Neural crest cell (in vitro differentiated cells): ENCODE results near the gene FAM174C. TPM values are rescaled to one million over a fixed set of nuclear protein-coding genes. Genes with fewer than 3 reads are reported as not detected.

ENCODE experiments used
- DNase-seq: peaks from one replicate; pipeline ENCODE4 v3.0.0; 2021; ENCODE audit warnings: low read depth, mixed read lengths, low spot score
- H3K27ac Mint-ChIP-seq: one replicate; pipeline ENCODE4 v1.8.0; 2021; ENCODE audit warnings: mild to moderate bottlenecking, mixed read lengths; ENCODE audit not compliant: unreplicated experiment
- H3K27me3 Mint-ChIP-seq: 2 replicates; pipeline ENCODE4 v1.8.0; 2021; ENCODE audit warnings: low read depth, mild to moderate bottlenecking, mixed read lengths
- H3K36me3 Mint-ChIP-seq: 2 replicates; pipeline ENCODE4 v1.8.0; 2021; ENCODE audit warnings: low read depth, mild to moderate bottlenecking, mixed read lengths
- H3K4me1 Mint-ChIP-seq: 2 replicates; pipeline ENCODE4 v1.8.0; 2021; ENCODE audit warnings: mixed read lengths
- H3K4me3 Mint-ChIP-seq: one replicate; pipeline ENCODE4 v1.8.0; 2021; ENCODE audit warnings: mild to moderate bottlenecking, mixed read lengths
- H3K9me3 Mint-ChIP-seq: 2 replicates; pipeline ENCODE4 v1.8.0; 2021; ENCODE audit warnings: mixed read lengths
- total RNA-seq: library from RNA; stranded (reverse); gene quantifications from 2 replicates; pipeline ENCODE4 v1.2.1, GENCODE V29; 2021
- TF ChIP-seq, protein P1 (sequence below): fragments of 200-600 bp; sonication (generic); conservative IDR thresholded peaks from 2 replicates; pipeline ENCODE4 v1.5.0; 2021; ENCODE audit warnings: antibody characterized with exemption, mild to moderate bottlenecking

FAM174C gene
- total RNA-seq, 1 donor from 2014 or later: 36.6 TPM

DNA sequence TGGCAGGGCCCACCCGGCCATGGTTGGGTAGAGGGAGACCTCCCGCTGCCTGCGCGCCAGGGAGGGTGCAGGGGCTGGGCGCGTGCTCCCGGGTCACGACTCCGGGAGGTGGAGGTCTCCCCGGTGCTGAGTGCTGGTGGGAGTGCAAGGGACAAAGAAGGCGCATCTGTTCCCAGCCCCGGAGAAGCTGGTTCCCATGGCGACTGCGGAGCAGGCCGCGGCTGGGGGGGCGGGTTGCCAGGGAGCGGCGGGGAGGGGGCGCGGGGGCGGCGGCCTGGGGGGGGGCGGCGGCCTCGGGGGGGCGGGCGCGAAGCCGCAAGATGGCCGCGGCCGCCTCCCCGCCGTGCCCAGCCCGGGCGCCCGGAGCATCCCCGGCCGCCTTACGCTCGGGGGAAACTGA, 38.8 kb upstream of the FAM174C start:
- H3K27me3 Mint-ChIP-seq: no peaks in the 10 kb centered on the region
- no peak for DNase-seq

DNA sequence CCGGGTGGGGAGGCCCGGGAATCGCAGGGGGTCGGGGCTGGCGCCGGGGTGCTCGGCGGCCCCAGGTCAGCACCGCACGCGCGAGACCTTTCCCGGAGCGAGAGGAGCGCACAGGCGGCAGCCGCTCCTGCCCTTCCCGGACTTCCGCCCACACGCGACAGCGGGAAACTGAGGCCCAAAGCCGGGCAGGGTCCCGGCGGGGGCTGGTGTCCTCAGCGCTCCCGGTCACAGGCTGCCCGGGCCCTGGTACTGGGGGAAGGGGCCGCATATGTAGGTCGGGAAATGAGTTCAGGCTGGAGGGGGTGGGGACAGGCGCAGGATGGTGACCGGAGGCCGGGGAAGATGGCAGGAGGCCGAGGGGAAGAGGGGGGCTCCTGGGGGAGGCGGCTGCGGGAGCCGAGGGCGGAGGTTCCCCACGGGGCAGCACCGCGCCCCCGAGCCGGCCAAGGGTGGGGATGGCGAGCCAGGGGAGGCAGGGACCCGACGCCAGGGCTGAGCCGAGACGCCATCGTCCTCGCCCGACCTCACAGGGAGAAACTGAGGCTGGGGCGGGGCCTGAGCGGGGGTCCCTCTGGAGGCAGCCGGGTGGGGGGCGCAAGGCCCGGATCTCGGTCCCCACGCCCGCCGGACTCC, 38.2 kb upstream of the FAM174C start:
- Mint-ChIP-seq H3K36me3 (no peaks in the 10 kb centered on the region), H3K4me3 (peak overlapping the region; percentile 61), H3K27me3 (no peaks in the 10 kb centered on the region), H3K9me3 (no peaks in the 10 kb centered on the region), H3K27ac (no peak overlapping the region), H3K4me1 (peaks cover 20% of the 10 kb centered on the region)
- TF ChIP-seq, protein P1, sequence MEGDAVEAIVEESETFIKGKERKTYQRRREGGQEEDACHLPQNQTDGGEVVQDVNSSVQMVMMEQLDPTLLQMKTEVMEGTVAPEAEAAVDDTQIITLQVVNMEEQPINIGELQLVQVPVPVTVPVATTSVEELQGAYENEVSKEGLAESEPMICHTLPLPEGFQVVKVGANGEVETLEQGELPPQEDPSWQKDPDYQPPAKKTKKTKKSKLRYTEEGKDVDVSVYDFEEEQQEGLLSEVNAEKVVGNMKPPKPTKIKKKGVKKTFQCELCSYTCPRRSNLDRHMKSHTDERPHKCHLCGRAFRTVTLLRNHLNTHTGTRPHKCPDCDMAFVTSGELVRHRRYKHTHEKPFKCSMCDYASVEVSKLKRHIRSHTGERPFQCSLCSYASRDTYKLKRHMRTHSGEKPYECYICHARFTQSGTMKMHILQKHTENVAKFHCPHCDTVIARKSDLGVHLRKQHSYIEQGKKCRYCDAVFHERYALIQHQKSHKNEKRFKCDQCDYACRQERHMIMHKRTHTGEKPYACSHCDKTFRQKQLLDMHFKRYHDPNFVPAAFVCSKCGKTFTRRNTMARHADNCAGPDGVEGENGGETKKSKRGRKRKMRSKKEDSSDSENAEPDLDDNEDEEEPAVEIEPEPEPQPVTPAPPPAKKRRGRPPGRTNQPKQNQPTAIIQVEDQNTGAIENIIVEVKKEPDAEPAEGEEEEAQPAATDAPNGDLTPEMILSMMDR: no peak
- no peak for DNase-seq

More for the DNA sequence above, 38.8 kb upstream of the FAM174C start:
- Mint-ChIP-seq H3K36me3 (no peaks in the 10 kb centered on the region), H3K4me1 (peaks cover 19% of the 10 kb centered on the region), H3K27ac (no peak overlapping the region), H3K4me3 (peak overlapping the region; percentile 38), H3K9me3 (no peaks in the 10 kb centered on the region)
- TF ChIP-seq, protein P1: no peak

- peak within 1 kb of the TSS; percentile 87 for H3K4me3 Mint-ChIP-seq
- H3K36me3 Mint-ChIP-seq: no peaks in the 10 kb centered on the region
- H3K4me1 Mint-ChIP-seq: peaks cover 16% of the 10 kb centered on the region
- TF ChIP-seq, protein P1: no peak
- H3K27me3 Mint-ChIP-seq: no peaks in the 10 kb centered on the region
- peak within 1 kb of the TSS; percentile 62 for H3K27ac Mint-ChIP-seq
- DNase-seq: no peak
- no peaks in the 10 kb centered on the region for H3K9me3 Mint-ChIP-seq
Measured at GRCh38 chr19:1237754-1238368, 37.5 kb upstream of the FAM174C start, which contains the start of gene CBARP. CBARP (minus strand) TSS chr19:1238005; CDS start chr19:1236100, 1,905 bp downstream.

GRCh38 chr19:1238369-1239303, 36.7 kb upstream of the FAM174C start:
- Mint-ChIP-seq H3K36me3 (no peaks in the 10 kb centered on the region), H3K4me1 (peaks cover 16% of the 10 kb centered on the region), H3K4me3 (peak overlapping the region; percentile 87), H3K27ac (peak overlapping the region; percentile 62), H3K9me3 (no peaks in the 10 kb centered on the region), H3K27me3 (no peaks in the 10 kb centered on the region)
- DNase-seq: no peak
- TF ChIP-seq, protein P1: no peak

DNA sequence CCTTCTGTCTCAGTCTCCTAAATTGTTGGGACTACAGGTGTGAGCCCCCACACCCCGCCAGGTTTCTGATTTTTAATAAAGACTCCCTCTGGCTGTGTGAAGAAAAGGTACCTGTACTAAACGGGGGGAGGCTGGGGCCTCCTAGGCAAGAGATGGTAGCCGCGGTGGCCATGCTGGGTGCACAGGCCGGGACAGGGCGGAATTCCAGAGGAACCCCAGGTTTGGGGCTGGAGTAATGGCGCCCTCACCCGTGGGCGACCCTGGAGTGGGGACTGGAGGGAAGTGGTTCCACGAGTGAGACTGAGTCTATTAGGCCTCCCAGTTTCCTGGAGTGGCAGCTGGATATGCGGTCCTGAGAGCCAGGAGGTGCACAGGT, 35.9 kb upstream of the FAM174C start:
- Mint-ChIP-seq H3K36me3 (no peaks in the 10 kb centered on the region), H3K4me3 (peak overlapping the region; percentile 87), H3K27ac (no peak overlapping the region), H3K9me3 (no peaks in the 10 kb centered on the region), H3K4me1 (peaks cover 17% of the 10 kb centered on the region), H3K27me3 (no peaks in the 10 kb centered on the region)
- DNase-seq: no peak
- TF ChIP-seq, protein P1: no peak
